HEK293 (cell line): ENCODE results near the gene ECD.
A peak's percentile ranks its signal among the peaks of the same experiment; 100 is the strongest.

Experiments
- EGR2 ChIP-seq: fragments of 450-650 bp; formaldehyde crosslinking; IDR thresholded peaks from 2 replicates; pipeline ENCODE4 v1.5.1; 2016; ENCODE audit warnings: low read depth, missing biosample characterization, missing genetic modification characterization
- GFI1B ChIP-seq: fragments of 450-650 bp; formaldehyde crosslinking; IDR thresholded peaks from 2 replicates; pipeline ENCODE4 v1.5.1; 2016; ENCODE audit warnings: missing biosample characterization, missing genetic modification characterization
- GLI2 ChIP-seq: fragments of 450-650 bp; formaldehyde crosslinking; IDR thresholded peaks from 2 replicates; pipeline ENCODE4; 2017; ENCODE audit warnings: missing biosample characterization, missing genetic modification characterization, low read depth, borderline replicate concordance
- HOXD13 ChIP-seq: sonication (generic); formaldehyde crosslinking; IDR thresholded peaks from 2 replicates; pipeline ENCODE4 v1.8.0; 2022; ENCODE audit warnings: missing genetic modification reagents, borderline replicate concordance
- KLF1 ChIP-seq: fragments of 450-650 bp; formaldehyde crosslinking; IDR thresholded peaks from 2 replicates; pipeline ENCODE4 v1.5.1; 2016; ENCODE audit warnings: missing biosample characterization, missing genetic modification characterization
- KLF17 ChIP-seq: fragments of 450-650 bp; formaldehyde crosslinking; IDR thresholded peaks from 2 replicates; pipeline ENCODE4 v1.5.1; 2016; ENCODE audit warnings: missing biosample characterization, missing genetic modification characterization
- KLF8 ChIP-seq: fragments of 450-650 bp; formaldehyde crosslinking; IDR thresholded peaks from 2 replicates; pipeline ENCODE4 v1.5.1; 2016; ENCODE audit warnings: missing biosample characterization, missing genetic modification characterization
- PRDM4 ChIP-seq: fragments of 450-650 bp; formaldehyde crosslinking; IDR thresholded peaks from 2 replicates; pipeline ENCODE4 v1.5.1; 2017; ENCODE audit warnings: missing biosample characterization, missing genetic modification characterization
- ZBTB1 ChIP-seq: fragments of 450-650 bp; formaldehyde crosslinking; IDR thresholded peaks from 2 replicates; pipeline ENCODE4 v1.5.1; 2016; ENCODE audit warnings: missing biosample characterization, missing genetic modification characterization
- ZBTB17 ChIP-seq: fragments of 450-650 bp; formaldehyde crosslinking; IDR thresholded peaks from 2 replicates; pipeline ENCODE4 v1.5.1; 2016; ENCODE audit warnings: missing biosample characterization, missing genetic modification characterization
- ZBTB21 ChIP-seq: fragments of 450-650 bp; formaldehyde crosslinking; IDR thresholded peaks from 2 replicates; pipeline ENCODE4 v1.5.1; 2017; ENCODE audit warnings: missing biosample characterization, missing genetic modification characterization
- ZNF132 ChIP-seq: fragments of 450-650 bp; formaldehyde crosslinking; IDR thresholded peaks from 2 replicates; pipeline ENCODE4 v1.5.1; 2017; ENCODE audit warnings: missing biosample characterization, missing genetic modification characterization, borderline replicate concordance
- ZNF138 ChIP-seq: fragments of 450-650 bp; formaldehyde crosslinking; IDR thresholded peaks from 2 replicates; pipeline ENCODE4 v1.5.1; 2016; ENCODE audit warnings: missing biosample characterization, missing genetic modification characterization, borderline replicate concordance
- ZNF157 ChIP-seq: fragments of 450-650 bp; formaldehyde crosslinking; IDR thresholded peaks from 2 replicates; pipeline ENCODE4 v1.5.1; 2016; ENCODE audit warnings: missing biosample characterization, missing genetic modification characterization
- ZNF202 ChIP-seq: fragments of 450-650 bp; formaldehyde crosslinking; IDR thresholded peaks from 2 replicates; pipeline ENCODE4 v1.5.1; 2016; ENCODE audit warnings: missing biosample characterization, missing genetic modification characterization, borderline replicate concordance
- ZNF266 ChIP-seq: fragments of 450-650 bp; formaldehyde crosslinking; IDR thresholded peaks from 2 replicates; pipeline ENCODE4 v1.5.1; 2016; ENCODE audit warnings: missing biosample characterization, missing genetic modification characterization, low read depth
- ZNF394 ChIP-seq: fragments of 450-650 bp; formaldehyde crosslinking; IDR thresholded peaks from 2 replicates; pipeline ENCODE4 v1.5.1; 2016; ENCODE audit warnings: missing biosample characterization, missing genetic modification characterization, mild to moderate bottlenecking, moderate library complexity, borderline replicate concordance
- ZNF510 ChIP-seq: fragments of 450-650 bp; formaldehyde crosslinking; IDR thresholded peaks from 2 replicates; pipeline ENCODE4 v1.5.1; 2018; ENCODE audit warnings: mild to moderate bottlenecking, missing genetic modification characterization, missing biosample characterization; ENCODE audit not compliant: insufficient replicate concordance
- ZNF513 ChIP-seq: fragments of 450-650 bp; IDR thresholded peaks from 2 replicates; pipeline ENCODE4 v1.5.1; 2018; ENCODE audit warnings: missing biosample characterization, missing genetic modification characterization
- ZNF600 ChIP-seq: fragments of 450-650 bp; formaldehyde crosslinking; IDR thresholded peaks from 2 replicates; pipeline ENCODE4 v1.5.1; 2016; ENCODE audit warnings: missing biosample characterization, missing genetic modification characterization
- ZNF621 ChIP-seq: fragments of 450-650 bp; formaldehyde crosslinking; IDR thresholded peaks from 2 replicates; pipeline ENCODE4 v1.5.1; 2017; ENCODE audit warnings: missing biosample characterization, missing genetic modification characterization
- ZNF654 ChIP-seq: fragments of 450-650 bp; formaldehyde crosslinking; IDR thresholded peaks from 2 replicates; pipeline ENCODE4 v1.5.1; 2016; ENCODE audit warnings: low read depth, missing biosample characterization, missing genetic modification characterization
- ZNF660 ChIP-seq: fragments of 450-650 bp; IDR thresholded peaks from 2 replicates; pipeline ENCODE4 v1.5.1; 2018; ENCODE audit warnings: missing biosample characterization, mild to moderate bottlenecking, missing genetic modification characterization
- ZNF704 ChIP-seq: fragments of 450-650 bp; formaldehyde crosslinking; IDR thresholded peaks from 2 replicates; pipeline ENCODE4 v1.5.1; 2016; ENCODE audit warnings: missing biosample characterization, missing genetic modification characterization
- ZNF791 ChIP-seq: fragments of 450-650 bp; formaldehyde crosslinking; IDR thresholded peaks from 2 replicates; pipeline ENCODE4 v1.5.1; 2016; ENCODE audit warnings: missing biosample characterization, missing genetic modification characterization
- ZSCAN23 ChIP-seq: fragments of 450-650 bp; formaldehyde crosslinking; IDR thresholded peaks from 2 replicates; pipeline ENCODE4 v1.5.1; 2016; ENCODE audit warnings: missing biosample characterization, missing genetic modification characterization
- TF ChIP-seq, protein P1 (sequence below): fragments of 450-650 bp; formaldehyde crosslinking; IDR thresholded peaks from 2 replicates; pipeline ENCODE4 v1.5.1; 2017; ENCODE audit warnings: missing biosample characterization, missing genetic modification characterization
- TF ChIP-seq, protein P2 (sequence below): fragments of 450-650 bp; formaldehyde crosslinking; IDR thresholded peaks from 2 replicates; pipeline ENCODE4; 2016; ENCODE audit warnings: missing biosample characterization, missing genetic modification characterization

Gene ECD

GRCh38 chr10:73096449-73097304, 71.1 kb downstream of the ECD start, which contains the start of gene P4HA1 (continued):
- peak; percentile 73; the same call in 1 of the 2 replicates for TF ChIP-seq ZNF660
- TF ChIP-seq, protein P1, sequence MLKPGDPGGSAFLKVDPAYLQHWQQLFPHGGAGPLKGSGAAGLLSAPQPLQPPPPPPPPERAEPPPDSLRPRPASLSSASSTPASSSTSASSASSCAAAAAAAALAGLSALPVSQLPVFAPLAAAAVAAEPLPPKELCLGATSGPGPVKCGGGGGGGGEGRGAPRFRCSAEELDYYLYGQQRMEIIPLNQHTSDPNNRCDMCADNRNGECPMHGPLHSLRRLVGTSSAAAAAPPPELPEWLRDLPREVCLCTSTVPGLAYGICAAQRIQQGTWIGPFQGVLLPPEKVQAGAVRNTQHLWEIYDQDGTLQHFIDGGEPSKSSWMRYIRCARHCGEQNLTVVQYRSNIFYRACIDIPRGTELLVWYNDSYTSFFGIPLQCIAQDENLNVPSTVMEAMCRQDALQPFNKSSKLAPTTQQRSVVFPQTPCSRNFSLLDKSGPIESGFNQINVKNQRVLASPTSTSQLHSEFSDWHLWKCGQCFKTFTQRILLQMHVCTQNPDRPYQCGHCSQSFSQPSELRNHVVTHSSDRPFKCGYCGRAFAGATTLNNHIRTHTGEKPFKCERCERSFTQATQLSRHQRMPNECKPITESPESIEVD (tag by site-specific recombination), result no peak
- 0 out of 2 replicates have a peak, but pooled peaks have one; percentile 26 for TF ChIP-seq ZNF600
- no peak for TF ChIP-seq ZNF138 (tag by site-specific recombination)
- TF ChIP-seq ZNF510 (tag by site-specific recombination), result no peak
- TF ChIP-seq ZNF704 (tag by site-specific recombination), result no peak
- TF ChIP-seq KLF17 (tag by site-specific recombination), result peak; percentile 74
- no peak for TF ChIP-seq GFI1B (tag by site-specific recombination)
- no peak for TF ChIP-seq ZBTB21
- peak; percentile 77 for TF ChIP-seq ZNF394 (tag by site-specific recombination)
- no peak for TF ChIP-seq ZNF621 (tag by site-specific recombination)
- TF ChIP-seq, protein P2, sequence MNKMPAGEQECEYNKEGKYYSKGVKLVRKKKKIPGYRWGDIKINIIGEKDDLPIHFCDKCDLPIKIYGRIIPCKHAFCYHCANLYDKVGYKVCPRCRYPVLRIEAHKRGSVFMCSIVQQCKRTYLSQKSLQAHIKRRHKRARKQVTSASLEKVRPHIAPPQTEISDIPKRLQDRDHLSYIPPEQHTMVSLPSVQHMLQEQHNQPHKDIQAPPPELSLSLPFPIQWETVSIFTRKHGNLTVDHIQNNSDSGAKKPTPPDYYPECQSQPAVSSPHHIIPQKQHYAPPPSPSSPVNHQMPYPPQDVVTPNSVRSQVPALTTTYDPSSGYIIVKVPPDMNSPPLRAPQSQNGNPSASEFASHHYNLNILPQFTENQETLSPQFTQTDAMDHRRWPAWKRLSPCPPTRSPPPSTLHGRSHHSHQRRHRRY (tag by site-specific recombination), result no peak
- no peak for TF ChIP-seq HOXD13 (CRISPR knock-in tag)
- TF ChIP-seq GLI2 (tag by site-specific recombination), result no peak
- TF ChIP-seq EGR2 (tag by site-specific recombination), result peak; percentile 79
- TF ChIP-seq ZNF791 (tag by site-specific recombination), result no peak
- TF ChIP-seq KLF8 (tag by site-specific recombination), result peak; percentile 72; the same call in 1 of the 2 replicates
- 0 out of 2 replicates have a peak, but pooled peaks have one; percentile 21 for TF ChIP-seq ZSCAN23
- no peak for TF ChIP-seq ZNF266 (tag by site-specific recombination)
- peak; percentile 12; the same call in 1 of the 2 replicates for TF ChIP-seq KLF1 (tag by site-specific recombination)
- no peak for TF ChIP-seq ZNF132 (tag by site-specific recombination)
- TF ChIP-seq ZNF654 (tag by site-specific recombination), result peak; percentile 73
- no peak for TF ChIP-seq ZNF513 (tag by site-specific recombination)
- no peak; the same call in 1 of the 2 replicates for TF ChIP-seq ZBTB1 (tag by site-specific recombination)
- peak; percentile 61 for TF ChIP-seq ZBTB17
- no peak for TF ChIP-seq ZNF202 (tag by site-specific recombination)
- no peak for TF ChIP-seq ZNF157 (tag by site-specific recombination)
- no peak for TF ChIP-seq PRDM4
